Thyroid gland (tissue), 4 donors: ENCODE data around the gene DSG2. TPM values are rescaled to one million over a fixed set of nuclear protein-coding genes. Genes with fewer than 3 reads are reported as not detected.
"Not testable (repeated sequence)": the region's sequence is repeated elsewhere in the genome, so short reads cannot be mapped to it uniquely, and the experiment has no call there.

ENCODE experiments used
- DNase-seq, 2 donors: peaks; one replicate each; pipeline ENCODE4 v3.0.0-alpha.2; 2019
- H3K27ac ChIP-seq, 3 donors: fragments of 200-600 bp; sonication (generic); 1 replicate in 2 of 3; 2 replicates in 1 of 3; pipeline ENCODE4 v1.5.1; 2016 to 2019; ENCODE audit warnings: mild to moderate bottlenecking in 1 of 3, moderate library complexity in 1 of 3
- H3K27me3 ChIP-seq: fragments of 200-600 bp; sonication (generic); one replicate; pipeline ENCODE4 v1.5.1; 2019
- H3K36me3 ChIP-seq, 2 donors: fragments of 200-600 bp; sonication (generic); one replicate each; pipeline ENCODE4 v1.5.1; 2016 to 2019
- H3K4me1 ChIP-seq, 2 donors: fragments of 200-600 bp; sonication (generic); one replicate each; pipeline ENCODE4 v1.5.1; 2017 to 2019
- H3K4me3 ChIP-seq, 3 donors: fragments of 200-600 bp; sonication (generic); replicated peaks in 1 of 3; 1 replicate in 2 of 3; 2 replicates in 1 of 3; pipeline ENCODE4 v1.5.1; 2016; ENCODE audit warnings: mild to moderate bottlenecking in 1 of 3
- H3K9me3 ChIP-seq: fragments of 200-600 bp; sonication (generic); one replicate; pipeline ENCODE4 v1.5.1; 2017
- POLR2A ChIP-seq, 2 donors: fragments of 450-650 bp; IDR thresholded peaks; one replicate each; pipeline ENCODE4 v1.6.1; 2017; ENCODE audit warnings: antibody characterized with exemption in 2 of 2, mild to moderate bottlenecking in 2 of 2, moderate library complexity in 1 of 2
- WGBS, 2 donors: methylation state at CpG; one replicate each; pipeline ENCODE4 v1.1.5; 2017; 5-methylcytosine and 5-hydroxymethylcytosine counted together
- intact Hi-C: fragments of 100-400 bp; cut with DNase I; formaldehyde crosslinking; loops from one replicate; pipeline ENCODE4 v1.15.1; 2023
- total RNA-seq, 4 donors: library from RNA; depleted of rRNA; stranded (reverse); fragments of >200 nt; gene quantifications; one replicate each; pipeline ENCODE4 v1.2.3, GENCODE V29; 2016
- TF ChIP-seq, protein P1 (sequence below), 6 experiments: fragments of 200-600 bp in 3 of 6; fragments of 450-650 bp in 3 of 6; sonication (generic) in 3 of 6; IDR thresholded peaks; one replicate each; pipeline ENCODE4 v1.5.1; 2016 to 2019; ENCODE audit warnings: antibody characterized with exemption in 6 of 6, mild to moderate bottlenecking in 2 of 6, inconsistent platforms in 1 of 6, moderate library complexity in 1 of 6

DSG2 gene
- total RNA-seq, 4 donors from 2014 or later, result 47.7 to 66.0 (median 56.4) TPM

DNA sequence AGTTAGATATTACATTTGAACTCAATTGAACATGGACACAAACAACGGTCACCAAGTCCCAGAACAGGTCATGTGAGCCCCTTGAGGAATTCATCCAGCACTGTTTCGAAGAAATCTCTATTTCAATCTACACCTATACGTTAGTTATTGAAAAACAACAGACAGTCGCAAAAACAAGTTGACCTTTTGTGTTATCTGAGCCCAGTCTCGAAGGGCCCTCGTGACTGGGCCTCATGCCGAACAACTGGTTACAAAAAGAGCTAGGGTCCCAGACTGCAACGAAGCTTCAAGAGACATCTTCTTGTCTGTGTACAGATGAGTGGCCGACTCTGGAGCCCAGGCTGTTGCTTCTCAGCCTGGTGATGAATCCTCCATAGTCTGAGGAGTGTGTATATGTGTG lies 5.3 kb upstream of the DSG2 start:
- DNase-seq, result no peak
- Histone ChIP-seq H3K27ac (no peak overlapping the region), H3K27me3 (no peaks in the 10 kb centered on the region), H3K4me1 (no peaks in the 10 kb centered on the region), H3K36me3 (no peaks in the 10 kb centered on the region), H3K4me3 (no peak overlapping the region), H3K9me3 (no peaks in the 10 kb centered on the region)
- TF ChIP-seq, protein P1, sequence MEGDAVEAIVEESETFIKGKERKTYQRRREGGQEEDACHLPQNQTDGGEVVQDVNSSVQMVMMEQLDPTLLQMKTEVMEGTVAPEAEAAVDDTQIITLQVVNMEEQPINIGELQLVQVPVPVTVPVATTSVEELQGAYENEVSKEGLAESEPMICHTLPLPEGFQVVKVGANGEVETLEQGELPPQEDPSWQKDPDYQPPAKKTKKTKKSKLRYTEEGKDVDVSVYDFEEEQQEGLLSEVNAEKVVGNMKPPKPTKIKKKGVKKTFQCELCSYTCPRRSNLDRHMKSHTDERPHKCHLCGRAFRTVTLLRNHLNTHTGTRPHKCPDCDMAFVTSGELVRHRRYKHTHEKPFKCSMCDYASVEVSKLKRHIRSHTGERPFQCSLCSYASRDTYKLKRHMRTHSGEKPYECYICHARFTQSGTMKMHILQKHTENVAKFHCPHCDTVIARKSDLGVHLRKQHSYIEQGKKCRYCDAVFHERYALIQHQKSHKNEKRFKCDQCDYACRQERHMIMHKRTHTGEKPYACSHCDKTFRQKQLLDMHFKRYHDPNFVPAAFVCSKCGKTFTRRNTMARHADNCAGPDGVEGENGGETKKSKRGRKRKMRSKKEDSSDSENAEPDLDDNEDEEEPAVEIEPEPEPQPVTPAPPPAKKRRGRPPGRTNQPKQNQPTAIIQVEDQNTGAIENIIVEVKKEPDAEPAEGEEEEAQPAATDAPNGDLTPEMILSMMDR (IDR thresholded peaks at IDR 0.05), result no peak
- no peak for TF ChIP-seq POLR2A (IDR thresholded peaks at IDR 0.05)
- WGBS, 2 donors, result 89 to 91% methylated on average over 9 of the region's 9 CpGs
- intact Hi-C loops, result no loop called here

DNA sequence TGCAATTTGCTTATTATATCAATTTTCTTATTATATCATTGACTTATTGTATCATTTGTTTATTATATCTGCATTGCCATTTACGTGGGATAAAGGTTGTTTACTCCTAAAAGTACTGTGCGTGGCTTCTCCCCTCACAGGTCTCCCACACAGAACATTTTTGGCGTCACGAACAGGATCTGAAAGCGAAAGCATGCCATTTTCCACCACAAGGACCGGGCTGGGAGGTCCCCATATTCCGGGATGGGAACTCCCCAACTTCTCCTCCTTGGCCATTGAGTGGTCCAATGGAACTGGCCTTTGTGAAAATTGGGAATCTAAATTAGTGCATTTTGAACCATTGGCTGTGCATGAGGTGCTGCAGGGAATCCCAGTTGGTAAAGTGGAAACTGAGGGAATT lies 4.8 kb upstream of the DSG2 start:
- Histone ChIP-seq H3K36me3 (no peaks in the 10 kb centered on the region), H3K4me3 (no peak overlapping the region), H3K27me3 (no peaks in the 10 kb centered on the region), H3K27ac (no peak overlapping the region), H3K4me1 (no peaks in the 10 kb centered on the region), H3K9me3 (no peaks in the 10 kb centered on the region)
- 82 to 88% methylated on average over 7 of the region's 7 CpGs for WGBS, 2 donors
- DNase-seq, result no peak
- intact Hi-C loops, result no loop called here
- TF ChIP-seq POLR2A (IDR thresholded peaks at IDR 0.05), result no peak
- TF ChIP-seq, protein P1 (IDR thresholded peaks at IDR 0.05), result no peak

DNA sequence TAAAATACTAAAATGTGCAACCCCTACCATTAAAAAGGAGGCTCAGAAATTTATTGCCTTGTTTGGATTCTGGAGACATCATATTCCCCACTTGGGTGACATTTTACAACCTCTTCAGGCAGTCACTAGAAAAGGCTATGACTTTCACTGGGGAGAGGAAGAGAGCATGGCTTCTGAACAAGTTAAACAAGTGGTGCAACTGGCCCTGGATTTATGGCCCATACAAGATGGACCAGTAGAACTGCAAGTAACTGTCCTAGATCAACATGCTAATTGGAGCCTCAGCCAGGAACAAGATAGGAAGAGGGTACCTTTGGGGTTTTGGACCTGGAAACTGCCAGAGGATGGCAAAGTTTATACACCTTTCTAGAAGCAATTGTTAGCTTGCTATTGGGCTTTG lies 4.0 kb upstream of the DSG2 start:
- H3K36me3 ChIP-seq, result no peaks in the 10 kb centered on the region
- intact Hi-C loops, result no loop called here
- no peak overlapping the region for H3K4me3 ChIP-seq
- no peak for TF ChIP-seq POLR2A (IDR thresholded peaks at IDR 0.05)
- TF ChIP-seq, protein P1 (IDR thresholded peaks at IDR 0.05), result no peak
- H3K4me1 ChIP-seq, result peaks cover 0 to 4% of the 10 kb centered on the region in 2 donors
- DNase-seq, result no peak
- H3K27ac ChIP-seq, result no peak overlapping the region
- H3K9me3 ChIP-seq, result no peaks in the 10 kb centered on the region
- H3K27me3 ChIP-seq, result no peaks in the 10 kb centered on the region

GRCh38 chr18:31494705-31495244 lies 3.2 kb upstream of the DSG2 start:
- intact Hi-C loops, H3K4me3 ChIP-seq: not testable (repeated sequence)
- WGBS, 2 donors, result 68 to 75% methylated on average over 2 of the region's 2 CpGs

DNA sequence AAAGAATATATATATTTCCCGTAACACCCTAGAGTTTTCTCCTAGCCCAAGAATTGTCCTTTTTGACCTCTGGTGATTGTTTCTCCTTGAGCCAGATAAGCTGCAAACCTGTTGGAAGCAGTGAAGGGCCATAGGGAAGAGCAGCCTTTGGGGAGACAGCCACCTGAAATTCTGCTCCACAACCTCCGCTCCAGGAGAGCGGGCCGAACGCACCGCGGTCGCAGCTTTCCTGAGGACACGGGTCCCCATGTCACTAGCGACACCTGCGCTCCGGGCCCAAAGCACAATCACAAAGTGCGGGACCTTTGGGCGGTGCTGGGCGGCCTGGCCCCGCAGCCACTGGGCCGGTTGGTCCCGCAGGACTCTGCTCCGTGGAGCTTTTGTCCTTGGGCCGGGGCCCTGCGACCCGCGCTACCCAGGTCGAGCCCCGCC lies 557 bp upstream of the DSG2 start:
- Histone ChIP-seq H3K4me3 (peak overlapping the region; percentile 16 to 59 (median 51)), H3K9me3 (no peaks in the 10 kb centered on the region), H3K27ac (peak overlapping the region; percentile 72 to 85 (median 83)), H3K27me3 (no peaks in the 10 kb centered on the region), H3K4me1 (peaks cover 0 to 9% of the 10 kb centered on the region in 2 donors), H3K36me3 (no peaks in the 10 kb centered on the region)
- TF ChIP-seq, protein P1 (IDR thresholded peaks at IDR 0.05), result no peak
- TF ChIP-seq POLR2A (IDR thresholded peaks at IDR 0.05), result no peak
- peak in 1 of 2 donors; percentile 35 for DNase-seq
- intact Hi-C loops, result no loop called here
- 17 to 26% methylated on average over 9 to 22 of the region's 25 CpGs for WGBS, 2 donors

More at GRCh38 chr18:31494705-31495244, 3.2 kb upstream of the DSG2 start:
- H3K4me1 ChIP-seq, H3K36me3 ChIP-seq, H3K27ac ChIP-seq, DNase-seq, H3K9me3 ChIP-seq, H3K27me3 ChIP-seq: not testable (repeated sequence)
